Panc1 (cell line): Measurements from ENCODE around the gene COL13A1.

Experiments used
- CTCF ChIP-seq: fragments of 450-650 bp; IDR thresholded peaks from 2 replicates; pipeline ENCODE4 v1.5.1; 2017; ENCODE audit warnings: mild to moderate bottlenecking
- SIN3A ChIP-seq: IDR thresholded peaks from 2 replicates; pipeline ENCODE4 v1.6.1; 2012; ENCODE audit warnings: low read depth, mild to moderate bottlenecking, low read length, moderate library complexity, borderline replicate concordance; ENCODE audit not compliant: insufficient read depth

DNA sequence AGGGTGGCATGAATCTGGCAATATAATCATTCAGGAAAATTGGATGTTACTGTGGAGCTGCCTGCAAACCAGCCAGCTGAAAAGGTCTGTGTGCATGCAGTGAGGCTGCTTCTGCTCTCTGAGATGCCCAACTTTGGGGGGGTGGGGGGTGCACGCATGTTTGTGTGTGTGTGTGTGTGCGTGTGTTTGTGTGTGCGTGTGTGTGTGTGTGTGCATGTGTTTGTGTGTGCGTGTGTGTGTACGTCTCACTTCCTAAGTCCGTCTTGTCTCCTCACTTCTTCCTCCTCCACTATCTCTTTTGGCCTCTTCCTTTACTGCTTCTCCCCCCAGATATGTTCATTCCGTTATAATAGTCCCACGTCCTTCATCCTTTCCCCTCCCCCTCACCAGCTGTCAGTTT, 148.1 kb downstream of the COL13A1 start:
- TF ChIP-seq CTCF (no peak), SIN3A (no peak)
